HepG2 (cell line): Measurements from ENCODE around the gene BCAR3. TPM values are rescaled to one million over a fixed set of nuclear protein-coding genes. Genes with fewer than 3 reads are reported as not detected.

ENCODE experiments used
- ATAC-seq: fragments of 200-7000 bp; cut with Tn5 transposase; 3 replicates; pipeline ENCODE4 v1.9.1; 2020; ENCODE audit warnings: mild to moderate bottlenecking, moderate library complexity
- BruUV-seq: library from RNA; stranded (reverse); fragments of 400-500 nt; replicated peaks from 2 replicates; lab custom pipeline; 2021; lab: Mats Ljungman, UMichigan
- CTCF ChIA-PET: fragments of 300-600 bp; formaldehyde crosslinking; extraction: SDS; loops from one replicate; lab custom pipeline; 2021; ENCODE audit warnings: low total read pairs, inconsistent platforms, low intra/inter-chr PET ratio; lab: Yijun Ruan, JAX
- POLR2A ChIA-PET: fragments of 350-600 bp; sonication (Branson Sonifier 250); formaldehyde crosslinking; loops from one replicate; lab custom pipeline; 2020; ENCODE audit warnings: antibody characterized with exemption, inconsistent platforms; lab: Yijun Ruan, JAX
- DNase-seq: peaks from one replicate; pipeline ENCODE4 v3.0.0-alpha.2; 2015; ENCODE audit warnings: low spot score
- FAIRE-seq: peaks from 3 replicates; lab custom pipeline; 2011; peaks lifted over from hg19 to GRCh38; lab: Jason Lieb, UNC
- H2AFZ ChIP-seq: one replicate; pipeline ENCODE4 v1.6.1; 2011; ENCODE audit warnings: low read length, inconsistent platforms
- H3K27ac ChIP-seq: fragments of 300-600 bp; 3 replicates; pipeline ENCODE4 v1.8.0; 2011; ENCODE audit warnings: mixed run types, mild to moderate bottlenecking, mixed read lengths, low read length, inconsistent platforms; ENCODE audit not compliant: insufficient read depth; ENCODE audit errors: extremely low read length
- H3K27me3 ChIP-seq, 2 experiments: fragments of 200-600 bp in 1 of 2; 2 replicates in 1 of 2; 3 replicates in 1 of 2; pipeline versions ENCODE4 v1.6.0 to v1.8.0; 2011; ENCODE audit warnings: low read length in 2 of 2, mild to moderate bottlenecking in 2 of 2, moderate library complexity in 2 of 2, inconsistent platforms in 1 of 2; ENCODE audit not compliant: insufficient read depth in 2 of 2, control insufficient read depth in 1 of 2
- H3K36me3 ChIP-seq, 2 experiments: fragments of 200-600 bp in 1 of 2; replicated peaks in 1 of 2; 2 replicates in 1 of 2; 3 replicates in 1 of 2; pipeline versions ENCODE4 v1.5.1 to v1.8.0; 2011; ENCODE audit warnings: low read length in 2 of 2, inconsistent platforms in 1 of 2; ENCODE audit not compliant: insufficient read depth in 2 of 2, control insufficient read depth in 1 of 2
- H3K4me1 ChIP-seq: 2 replicates; pipeline ENCODE4 v1.5.1; 2012; ENCODE audit warnings: low read length, inconsistent platforms; ENCODE audit not compliant: insufficient read depth
- H3K4me2 ChIP-seq: 2 replicates; pipeline ENCODE4 v1.6.0; 2011; ENCODE audit warnings: low read depth, low read length, inconsistent platforms
- H3K4me3 ChIP-seq, 3 experiments: fragments of 200-600 bp in 1 of 3; sonication (generic), shearing (Covaris generic) in 1 of 3; replicated peaks in 1 of 3; 2 replicates each; pipeline ENCODE4 v1.5.1; 2011 to 2016; ENCODE audit warnings: low read length in 3 of 3, inconsistent platforms in 2 of 3, low read depth in 2 of 3, mild to moderate bottlenecking in 2 of 3, control low read depth in 1 of 3, mixed read lengths in 1 of 3; ENCODE audit not compliant: insufficient read depth in 1 of 3
- H3K79me2 ChIP-seq: one replicate; pipeline ENCODE4 v1.6.1; 2011; ENCODE audit warnings: low read length, inconsistent platforms; ENCODE audit not compliant: insufficient read depth
- H3K9ac ChIP-seq: 2 replicates; pipeline ENCODE4 v1.6.0; 2011; ENCODE audit warnings: mild to moderate bottlenecking, low read depth, low read length, inconsistent platforms; ENCODE audit not compliant: insufficient read depth
- H3K9me3 ChIP-seq: 2 replicates; pipeline ENCODE4 v1.5.1; 2012; ENCODE audit warnings: mild to moderate bottlenecking, low read length
- H4K20me1 ChIP-seq: 2 replicates; pipeline ENCODE4 v1.6.0; 2011; ENCODE audit warnings: inconsistent platforms, mild to moderate bottlenecking, low read length, moderate library complexity; ENCODE audit not compliant: insufficient read depth
- BATF2 ChIP-seq: sonication (generic); formaldehyde crosslinking; IDR thresholded peaks from 2 replicates; pipeline ENCODE4 v1.8.0; 2022; ENCODE audit warnings: mild to moderate bottlenecking, missing genetic modification reagents, moderate library complexity
- CHCHD3 ChIP-seq: sonication (generic); formaldehyde crosslinking; IDR thresholded peaks from 2 replicates; pipeline ENCODE4 v1.8.0; 2022; ENCODE audit warnings: mild to moderate bottlenecking, missing genetic modification reagents, moderate library complexity
- ERF ChIP-seq: IDR thresholded peaks from 2 replicates; pipeline ENCODE4 v1.6.1; 2018; ENCODE audit warnings: missing biosample characterization, missing genetic modification reagents
- GPBP1L1 ChIP-seq: sonication (generic); formaldehyde crosslinking; IDR thresholded peaks from 2 replicates; pipeline ENCODE4 v1.5.0; 2020; ENCODE audit warnings: mild to moderate bottlenecking, missing genetic modification reagents
- HOXA5 ChIP-seq: sonication (generic); formaldehyde crosslinking; IDR thresholded peaks from 2 replicates; pipeline ENCODE4 v1.4.0; 2020; ENCODE audit warnings: missing genetic modification reagents
- MXD3 ChIP-seq: IDR thresholded peaks from 2 replicates; pipeline ENCODE4 v1.6.1; 2016; ENCODE audit warnings: mild to moderate bottlenecking, missing biosample characterization, missing genetic modification reagents
- NFE2 ChIP-seq: sonication (generic); formaldehyde crosslinking; IDR thresholded peaks from 2 replicates; pipeline ENCODE4 v1.4.0; 2020; ENCODE audit warnings: missing genetic modification reagents
- SMC3 ChIP-seq: IDR thresholded peaks from 2 replicates; pipeline ENCODE4 v1.6.1; 2011; ENCODE audit warnings: low read length, improper control_type of control experiment
- ZBTB40 ChIP-seq, 2 experiments: fragments of 450-650 bp in 1 of 2; sonication (generic) in 1 of 2; formaldehyde crosslinking in 1 of 2; IDR thresholded peaks; 2 replicates each; pipeline versions ENCODE4 v1.6.1 to v1.8.0; 2016 to 2022; ENCODE audit warnings: antibody characterized with exemption in 1 of 2, mild to moderate bottlenecking in 1 of 2, missing genetic modification reagents in 1 of 2
- ZNF124 ChIP-seq: sonication (generic); formaldehyde crosslinking; IDR thresholded peaks from 2 replicates; pipeline ENCODE4 v1.4.0; 2020; ENCODE audit warnings: missing genetic modification reagents
- ZNF780A ChIP-seq: sonication (generic); formaldehyde crosslinking; IDR thresholded peaks from 2 replicates; pipeline ENCODE4 v1.8.0; 2022; ENCODE audit warnings: mild to moderate bottlenecking, missing genetic modification reagents, moderate library complexity
- WGBS: methylation state at CpG from one replicate; pipeline ENCODE4 v1.1.6; 2017; ENCODE audit warnings: low lambda C conversion rate; 5-methylcytosine and 5-hydroxymethylcytosine counted together
- in situ Hi-C: cut with HindIII; loops from 2 replicates; pipeline ENCODE4 v1.10.0; 2017; ENCODE audit warnings: low pct_unique_long_range_greater_than_20kb; ENCODE audit not compliant: extremely low pct_ligation_motif_present
- intact Hi-C: fragments of 100-400 bp; cut with micrococcal nuclease; formaldehyde crosslinking; loops from one replicate; pipeline ENCODE4 v1.10.0; 2022; ENCODE audit not compliant: unreplicated experiment
- polyA plus RNA-seq, 8 experiments: library from polyadenylated mRNA; depleted of rRNA in 3 of 8; stranded (reverse) in 7 of 8; unstranded in 1 of 8; fragments of >200 nt; fragmentation: Illumina TruSeq in 4 of 8; extraction: Trizol in 4 of 8; gene quantifications; 2 replicates each; pipeline versions ENCODE4 v1.2.1 to v1.2.3, GENCODE V29; 2011 to 2016; ENCODE audit warnings: low read depth in 4 of 8, missing spikeins in 1 of 8, mixed read lengths in 1 of 8; ENCODE audit not compliant: insufficient read depth in 1 of 8
- total RNA-seq, 5 experiments: library from RNA; depleted of rRNA; stranded (reverse); fragments of >200 nt; fragmentation: Illumina TruSeq; extraction: Trizol; gene quantifications; 2 replicates each; pipeline ENCODE4 v1.2.3, GENCODE V29; 2016; ENCODE audit warnings: low read depth in 1 of 5

The BCAR3 gene
- total and polyA plus RNA-seq, 2 of the 13 experiments (the other 11 are each of a cell fraction or from before 2014, with no cell fraction given) = 3.6 to 4.8 TPM

- no peak for TF ChIP-seq ERF (CRISPR knock-in tag)
- no peak for TF ChIP-seq BATF2
These were observed 105.9 kb downstream of the BCAR3 start (continued) for GRCh38 chr1:93575621-93576284.

- peaks cover 13% of the 10 kb centered on the region for H3K4me1 ChIP-seq
- POLR2A ChIA-PET = no interaction called here
- no peak overlapping the region for H3K4me2 ChIP-seq
- no peak overlapping the region for H3K27ac ChIP-seq
- FAIRE-seq (no peak), DNase-seq (no peak)
- intact Hi-C loops = no loop called here
- H3K36me3 ChIP-seq = peaks cover 5 to 22% of the 10 kb centered on the region in 2 experiments
- H4K20me1 ChIP-seq = no peaks in the 10 kb centered on the region
- H3K9me3 ChIP-seq = no peaks in the 10 kb centered on the region
- CTCF ChIA-PET = no interaction called here
- BruUV-seq = no TSS peak
- no peak overlapping the region for H3K9ac ChIP-seq
- H3K4me3 ChIP-seq = no peak overlapping the region
- no peaks in the 10 kb centered on the region for H3K27me3 ChIP-seq
- no peak for TF ChIP-seq SMC3
- no peak for TF ChIP-seq ZBTB40 (IDR thresholded peaks at IDR 0.05)
- no peak for TF ChIP-seq ZBTB40 (CRISPR knock-in tag; IDR thresholded peaks at IDR 0.05)
- no peak for TF ChIP-seq ZNF780A (CRISPR knock-in tag)
- TF ChIP-seq GPBP1L1 (CRISPR knock-in tag) = no peak
- TF ChIP-seq ZNF124 (CRISPR knock-in tag) = no peak
- no peak for TF ChIP-seq MXD3 (CRISPR knock-in tag)
- no peak for TF ChIP-seq NFE2 (CRISPR knock-in tag)
- TF ChIP-seq HOXA5 (CRISPR knock-in tag) = no peak
- TF ChIP-seq CHCHD3 (CRISPR knock-in tag) = no peak
- TF ChIP-seq, all 625 proteins: peak for 0
- in situ Hi-C loops = no loop called here
- no peak overlapping the region for H2AFZ ChIP-seq
- H3K79me2 ChIP-seq = no peaks in the 10 kb centered on the region
- 95% methylated on average over 6 of the region's 6 CpGs for WGBS
- no peak for ATAC-seq
These were observed 106.6 kb downstream of the BCAR3 start for GRCh38 chr1:93574991-93575390.
